Prostate gland (tissue), 2 donors: ENCODE measurements around the gene MTERF1. TPM values are rescaled to one million over a fixed set of nuclear protein-coding genes. Genes with fewer than 3 reads are reported as not detected.
"Not testable (repeated sequence)": the region's sequence is repeated elsewhere in the genome, so short reads cannot be mapped to it uniquely, and the experiment has no call there.

ENCODE experiments used
- DNase-seq: peaks from one replicate; pipeline ENCODE4 v3.0.0-alpha.2; 2019; ENCODE audit warnings: low spot score
- H3K27ac ChIP-seq, 2 donors: fragments of 200-600 bp; sonication (generic); 2 replicates each; pipeline ENCODE4 v1.5.1; 2017 to 2019
- H3K27me3 ChIP-seq: fragments of 200-600 bp; sonication (generic); replicated peaks from 2 replicates; pipeline ENCODE4 v1.5.1; 2019; ENCODE audit not compliant: insufficient read depth
- H3K36me3 ChIP-seq, 2 donors: fragments of 200-600 bp; sonication (generic); 1 replicate in 1 of 2; 2 replicates in 1 of 2; pipeline versions ENCODE4 v1.5.1 to v1.8.1; 2017 to 2019
- H3K4me1 ChIP-seq: fragments of 200-600 bp; sonication (generic); replicated peaks from 2 replicates; pipeline ENCODE4 v1.5.1; 2019
- H3K4me3 ChIP-seq, 2 donors: fragments of 200-600 bp; sonication (generic); 2 replicates each; pipeline ENCODE4 v1.5.1; 2017 to 2019
- H3K9me3 ChIP-seq: fragments of 200-600 bp; sonication (generic); 2 replicates; pipeline ENCODE4 v1.5.1; 2017
- CTCF ChIP-seq, 4 experiments: fragments of 200-600 bp in 2 of 4; fragments of 450-650 bp in 2 of 4; sonication (generic) in 2 of 4; IDR thresholded peaks; 1 replicate in 3 of 4; 2 replicates in 1 of 4; pipeline ENCODE4 v1.5.1; 2016 to 2019; ENCODE audit warnings: antibody characterized with exemption in 4 of 4, mild to moderate bottlenecking in 2 of 4, moderate library complexity in 2 of 4
- POLR2A ChIP-seq: fragments of 450-650 bp; IDR thresholded peaks from one replicate; pipeline ENCODE4 v1.6.1; 2016; ENCODE audit warnings: antibody characterized with exemption, mild to moderate bottlenecking
- POLR2AphosphoS5 ChIP-seq: sonication (generic); formaldehyde crosslinking; IDR thresholded peaks from one replicate; pipeline ENCODE4 v1.6.1; 2017; ENCODE audit warnings: antibody characterized with exemption
- whole genome bisulfite sequencing: methylation state at CpG from one replicate; pipeline ENCODE4 v1.1.5; 2018; 5-methylcytosine and 5-hydroxymethylcytosine counted together
- intact Hi-C: fragments of 100-400 bp; cut with DNase I; formaldehyde crosslinking; loops from one replicate; pipeline ENCODE4 v1.14.2; 2022
- total RNA-seq, 2 donors: library from RNA; depleted of rRNA; stranded (reverse); fragments of >200 nt; gene quantifications; one replicate each; pipeline ENCODE4 v1.1.0, GENCODE V29; 2016

The MTERF1 gene
- total RNA-seq, 2 donors from 2014 or later: 6.1 to 8.1 TPM

- TF ChIP-seq POLR2A: no peak
- TF ChIP-seq POLR2AphosphoS5: no peak
- TF ChIP-seq CTCF (IDR thresholded peaks at IDR 0.05): no peak
- 73% methylated on average over 1 of the region's 1 CpG for WGBS
- DNase-seq: no peak
Observed at GRCh38 chr7:91910171-91910570, 29.7 kb upstream of the MTERF1 start.

DNA sequence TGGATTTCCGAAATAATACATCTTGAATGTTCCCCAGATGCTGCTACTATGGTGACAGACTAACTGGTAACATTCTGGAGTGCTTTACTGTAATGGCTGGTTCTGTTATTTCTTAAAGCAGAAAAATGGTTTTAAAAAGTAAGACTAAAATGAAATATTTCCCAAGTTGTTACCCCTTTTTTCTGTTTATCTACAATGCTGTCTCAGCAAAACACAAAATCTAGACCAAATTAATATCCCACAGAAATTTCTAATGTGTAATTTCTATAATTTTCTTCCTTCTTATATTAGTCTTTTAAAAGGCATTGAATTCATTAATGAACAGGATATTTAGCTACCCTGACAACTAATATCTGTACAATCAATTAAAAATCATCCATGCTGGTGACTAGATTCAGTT lies 19.1 kb upstream of the MTERF1 start:
- Histone ChIP-seq H3K27me3 (no peaks in the 10 kb centered on the region), H3K27ac (no peak overlapping the region), H3K4me3 (no peak overlapping the region), H3K4me1 (no peaks in the 10 kb centered on the region), H3K36me3 (no peaks in the 10 kb centered on the region), H3K9me3 (no peaks in the 10 kb centered on the region)
- DNase-seq: no peak
- intact Hi-C loops: no loop called here
- TF ChIP-seq POLR2AphosphoS5 (no peak), CTCF (IDR thresholded peaks at IDR 0.05) (no peak), POLR2A (no peak)
- 95% methylated on average over 1 of the region's 1 CpG for WGBS

More at GRCh38 chr7:91910171-91910570, 29.7 kb upstream of the MTERF1 start:
- H3K4me3 ChIP-seq: no peak overlapping the region
- H3K27ac ChIP-seq: no peak overlapping the region
- H3K27me3 ChIP-seq: no peaks in the 10 kb centered on the region
- no peaks in the 10 kb centered on the region for H3K36me3 ChIP-seq
- intact Hi-C loops: no loop called here
- H3K4me1 ChIP-seq: no peaks in the 10 kb centered on the region
- H3K9me3 ChIP-seq: no peaks in the 10 kb centered on the region

DNA sequence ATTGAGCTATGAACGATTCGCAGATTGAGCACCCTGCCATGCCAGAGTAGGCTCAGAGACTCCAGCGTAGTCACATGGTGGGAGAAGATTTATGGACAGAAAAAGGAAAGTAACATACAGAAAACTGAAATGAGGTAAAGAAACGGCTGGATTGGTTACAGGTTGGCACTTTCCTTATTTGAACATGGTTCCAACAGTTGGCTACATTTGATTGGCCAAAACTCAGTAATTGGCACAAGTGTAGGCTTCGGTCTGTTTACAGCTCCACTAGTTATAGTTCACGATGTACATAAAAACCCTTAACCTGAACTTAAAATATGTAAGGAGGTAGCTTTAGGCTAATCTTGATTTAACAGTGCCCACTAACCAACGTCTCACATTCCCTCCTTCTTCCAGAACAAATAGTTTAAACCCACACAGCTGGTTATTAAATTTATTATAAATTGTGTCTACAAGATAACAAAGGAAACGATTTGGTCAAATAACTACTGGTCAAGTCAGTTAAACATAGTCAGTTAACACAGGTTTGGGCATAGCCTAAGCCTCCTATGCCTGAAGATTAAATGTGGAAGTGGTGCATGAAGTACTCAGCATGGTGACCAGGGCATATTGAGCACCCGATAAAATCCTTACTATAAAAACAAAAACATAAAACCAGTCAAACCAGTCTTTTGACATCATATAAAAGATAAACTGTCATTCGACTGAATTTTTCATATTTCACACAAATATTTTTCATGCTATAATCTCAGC lies 17.9 kb upstream of the MTERF1 start:
- Histone ChIP-seq H3K36me3 (no peaks in the 10 kb centered on the region), H3K27ac (peak overlapping the region; percentile 57 to 65), H3K27me3 (no peaks in the 10 kb centered on the region), H3K9me3 (no peaks in the 10 kb centered on the region), H3K4me3 (peak overlapping the region; percentile 17 to 22), H3K4me1 (no peaks in the 10 kb centered on the region)
- WGBS: 33% methylated on average over 10 of the region's 10 CpGs
- DNase-seq: no peak
- intact Hi-C loops: no loop called here
- no peak for TF ChIP-seq POLR2A
- TF ChIP-seq CTCF (IDR thresholded peaks at IDR 0.05): no peak
- TF ChIP-seq POLR2AphosphoS5: peak; percentile 4

DNA sequence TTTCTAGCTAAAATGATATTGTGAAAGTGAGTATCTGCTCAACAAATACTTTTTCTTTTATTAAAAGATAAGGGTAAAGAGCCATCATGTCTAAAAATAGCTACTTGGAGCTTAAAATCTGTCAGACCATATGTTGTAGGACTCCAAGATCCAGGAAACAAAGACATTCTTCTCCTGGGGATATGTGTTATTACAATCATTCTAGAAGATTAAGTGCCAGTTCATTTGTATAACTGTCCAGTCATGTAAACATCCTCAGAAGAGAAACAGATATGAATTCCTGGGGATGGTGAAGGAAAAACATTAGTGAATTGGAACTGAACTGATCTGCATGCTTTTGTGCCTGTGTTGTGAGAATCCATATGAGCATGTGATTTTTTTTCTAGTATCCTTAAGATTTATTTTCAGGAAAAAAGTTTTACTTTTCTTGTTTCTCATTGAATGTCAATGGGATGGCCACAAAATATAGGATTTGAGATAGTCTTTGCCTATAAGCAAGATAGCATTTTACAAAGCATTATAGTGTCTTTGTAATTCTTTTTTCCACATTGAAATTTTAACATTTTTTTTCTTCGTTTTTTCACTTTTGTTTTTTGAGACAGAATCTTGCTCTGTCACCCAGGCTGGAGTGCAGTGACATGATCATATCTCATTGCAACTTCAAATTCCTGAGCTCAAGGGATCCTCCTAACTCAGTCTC lies 14.4 kb upstream of the MTERF1 start:
- TF ChIP-seq POLR2AphosphoS5 (no peak), CTCF (IDR thresholded peaks at IDR 0.05) (no peak), POLR2A (no peak)
- no peaks in the 10 kb centered on the region for H3K4me1 ChIP-seq
- H3K9me3 ChIP-seq: no peaks in the 10 kb centered on the region
- no peak overlapping the region for H3K4me3 ChIP-seq
- H3K27me3 ChIP-seq: no peaks in the 10 kb centered on the region
- no peak for DNase-seq
- no peaks in the 10 kb centered on the region for H3K36me3 ChIP-seq
- WGBS: 74% methylated on average over 1 of the region's 1 CpG
- no peak overlapping the region for H3K27ac ChIP-seq
- intact Hi-C loops: no loop called here

DNA sequence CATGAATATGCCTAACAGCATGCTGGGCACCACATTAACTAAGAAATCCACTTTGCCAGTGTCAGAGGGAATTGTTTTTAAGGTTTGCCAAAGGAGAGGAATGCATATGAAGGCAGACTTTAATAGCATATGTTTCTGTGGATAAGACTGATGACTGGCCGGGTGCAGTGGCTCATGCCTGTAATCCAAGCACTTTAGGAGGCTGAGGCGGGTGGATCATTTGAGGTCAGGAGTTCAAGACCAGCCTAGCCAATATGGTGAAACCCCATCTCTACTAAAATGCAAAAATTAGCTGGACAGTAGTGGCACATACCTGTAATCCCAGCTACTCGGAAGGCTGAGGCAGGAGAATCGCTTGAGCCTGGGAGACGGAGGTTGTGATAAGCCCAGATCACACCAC lies 13.2 kb upstream of the MTERF1 start:
- DNase-seq, H3K27me3 ChIP-seq, intact Hi-C loops, H3K9me3 ChIP-seq, H3K4me3 ChIP-seq, H3K27ac ChIP-seq, H3K4me1 ChIP-seq, H3K36me3 ChIP-seq: not testable (repeated sequence)
- 95% methylated on average over 5 of the region's 5 CpGs for WGBS
